GM18873 (cell line): ENCODE measurements around the gene UBE3D.
"Not testable (repeated sequence)": the region's sequence is repeated elsewhere in the genome, so short reads cannot be mapped to it uniquely, and the experiment has no call there.

Experiments
- ATAC-seq: cut with Tn5 transposase; IDR thresholded peaks from one replicate; pipeline ENCODE4 v1.9.1; 2021; ENCODE audit warnings: mild to moderate bottlenecking, moderate library complexity, moderate number of reproducible peaks; ENCODE audit not compliant: unreplicated experiment, low FRiP score

UBE3D gene

GRCh38 chr6:82924799-82925535 lies 140.7 kb downstream of the UBE3D start:
- ATAC-seq: no peak

GRCh38 chr6:82921258-82921657 lies 144.4 kb downstream of the UBE3D start:
- no peak for ATAC-seq

- ATAC-seq: no peak
Observed at GRCh38 chr6:82917346-82918064, 148.1 kb downstream of the UBE3D start.

GRCh38 chr6:82915666-82916065 lies 150.0 kb downstream of the UBE3D start:
- ATAC-seq: no peak

GRCh38 chr6:82914511-82914910 lies 151.1 kb downstream of the UBE3D start:
- no peak for ATAC-seq

GRCh38 chr6:82910820-82911219 lies 154.8 kb downstream of the UBE3D start:
- ATAC-seq: no peak

- no peak for ATAC-seq
Observed at GRCh38 chr6:82910395-82910794, 155.2 kb downstream of the UBE3D start.

GRCh38 chr6:82909551-82909950 lies 156.1 kb downstream of the UBE3D start:
- ATAC-seq: no peak

GRCh38 chr6:82908661-82909060 lies 157.0 kb downstream of the UBE3D start:
- ATAC-seq: no peak

- ATAC-seq: no peak
Observed at GRCh38 chr6:82906951-82907350, 158.7 kb downstream of the UBE3D start.

GRCh38 chr6:82906489-82906888 lies 159.2 kb downstream of the UBE3D start:
- no peak for ATAC-seq

GRCh38 chr6:82904860-82905259 lies 160.8 kb downstream of the UBE3D start:
- ATAC-seq: no peak

GRCh38 chr6:82904257-82904656 lies 161.4 kb downstream of the UBE3D start:
- no peak for ATAC-seq

- ATAC-seq: no peak
Observed at GRCh38 chr6:82902290-82902689, 163.4 kb downstream of the UBE3D start.

GRCh38 chr6:82894653-82895259 lies 170.9 kb downstream of the UBE3D start:
- no peak for ATAC-seq

- ATAC-seq: no peak
Observed at GRCh38 chr6:82893889-82894652, 171.6 kb downstream of the UBE3D start.

GRCh38 chr6:82891503-82891902 lies 174.1 kb downstream of the UBE3D start:
- ATAC-seq: not testable (repeated sequence)

GRCh38 chr6:82891076-82891475 lies 174.6 kb downstream of the UBE3D start:
- ATAC-seq: no peak

GRCh38 chr6:82890240-82890639 lies 175.4 kb downstream of the UBE3D start:
- ATAC-seq: no peak

GRCh38 chr6:82889143-82889542 lies 176.5 kb downstream of the UBE3D start:
- no peak for ATAC-seq
